ENCODE data around the gene SLC22A31. TPM values are rescaled to one million over a fixed set of nuclear protein-coding genes. Genes with fewer than 3 reads are reported as not detected.

The SLC22A31 gene
- total RNA-seq, 1 experiment from 2014 or later, result 6.7 TPM

- H3K27me3 ChIP-seq (replicated peaks; ENCODE audit: control insufficient read depth, insufficient read depth, low read length), result no peaks in the 10 kb centered on the region
- no peak for DNase-seq
- no peaks in the 10 kb centered on the region for H3K9me3 ChIP-seq
- H3K4me1 ChIP-seq, result peaks cover 3% of the 10 kb centered on the region; the same call in 1 of the 2 replicates
- H3K4me3 ChIP-seq (ENCODE audit: low read depth, low read length), result no peak overlapping the region
- ChIA-PET POLR2A (no interaction called here), CTCF (no interaction called here)
- peaks cover 6% of the 10 kb centered on the region for H3K36me3 Mint-ChIP-seq (ENCODE audit: insufficient read depth, unreplicated experiment)
- no peak for TF ChIP-seq CTCF (IDR thresholded peaks at IDR 0.05; ENCODE audit: insufficient read depth in 1 of 2, low read depth in 1 of 2, low read length in 1 of 2, severe bottlenecking in 1 of 2, unreplicated experiment in 1 of 2)
- H3K27ac Mint-ChIP-seq (ENCODE audit: unreplicated experiment), result no peak overlapping the region
- no peaks in the 10 kb centered on the region for H3K4me1 Mint-ChIP-seq (ENCODE audit: low read depth, unreplicated experiment)
- peaks cover 7% of the 10 kb centered on the region for H3K27me3 Mint-ChIP-seq (ENCODE audit: insufficient read depth, unreplicated experiment)
- H3K36me3 ChIP-seq (ENCODE audit: control insufficient read depth, insufficient read depth, low read length), result no peaks in the 10 kb centered on the region
- H3K4me3 Mint-ChIP-seq (ENCODE audit: unreplicated experiment), result no peak overlapping the region
- H3K9me3 Mint-ChIP-seq (ENCODE audit: unreplicated experiment), result no peaks in the 10 kb centered on the region
- no TSS peak for BruUV-seq (replicated peaks)
- intact Hi-C loops (cut with micrococcal nuclease; ENCODE audit: unreplicated experiment), result no loop called here
Observed at GRCh38 chr16:89184933-89185794, 15.2 kb downstream of the SLC22A31 start.

- TF ChIP-seq CTCF (IDR thresholded peaks at IDR 0.05; ENCODE audit: insufficient read depth in 1 of 2, low read depth in 1 of 2, low read length in 1 of 2, severe bottlenecking in 1 of 2, unreplicated experiment in 1 of 2), result no peak
- Histone ChIP-seq H3K4me1 (no peaks in the 10 kb centered on the region), H3K9me3 (no peaks in the 10 kb centered on the region), H3K4me3 (ENCODE audit: low read depth, low read length) (no peak overlapping the region), H3K36me3 (ENCODE audit: control insufficient read depth, insufficient read depth, low read length) (no peaks in the 10 kb centered on the region), H3K27me3 (replicated peaks; ENCODE audit: control insufficient read depth, insufficient read depth, low read length) (no peaks in the 10 kb centered on the region)
- POLR2A ChIA-PET, result no interaction called here
- peaks cover 7% of the 10 kb centered on the region for H3K27me3 Mint-ChIP-seq (ENCODE audit: insufficient read depth, unreplicated experiment)
- no TSS peak for BruUV-seq (replicated peaks)
- no peak overlapping the region for H3K27ac Mint-ChIP-seq (ENCODE audit: unreplicated experiment)
- no peak for DNase-seq
- H3K36me3 Mint-ChIP-seq (ENCODE audit: insufficient read depth, unreplicated experiment), result peaks cover 6% of the 10 kb centered on the region
- no peaks in the 10 kb centered on the region for H3K9me3 Mint-ChIP-seq (ENCODE audit: unreplicated experiment)
- no peak overlapping the region for H3K4me3 Mint-ChIP-seq (ENCODE audit: unreplicated experiment)
- intact Hi-C loops (cut with micrococcal nuclease; ENCODE audit: unreplicated experiment), result no loop called here
- CTCF ChIA-PET, result no interaction called here
- H3K4me1 Mint-ChIP-seq (ENCODE audit: low read depth, unreplicated experiment), result no peaks in the 10 kb centered on the region
Observed at GRCh38 chr16:89184677-89184932, 15.7 kb downstream of the SLC22A31 start.

GRCh38 chr16:89183975-89184676 lies 16.2 kb downstream of the SLC22A31 start:
- H3K27me3 ChIP-seq (replicated peaks; ENCODE audit: control insufficient read depth, insufficient read depth, low read length), result no peaks in the 10 kb centered on the region
- intact Hi-C loops (cut with micrococcal nuclease; ENCODE audit: unreplicated experiment), result no loop called here
- no peaks in the 10 kb centered on the region for H3K9me3 Mint-ChIP-seq (ENCODE audit: unreplicated experiment)
- DNase-seq, result no peak
- H3K36me3 Mint-ChIP-seq (ENCODE audit: insufficient read depth, unreplicated experiment), result peaks cover 6% of the 10 kb centered on the region
- peak in 1 of 2 experiments; percentile 24 for TF ChIP-seq CTCF (IDR thresholded peaks at IDR 0.05; ENCODE audit: insufficient read depth in 1 of 2, low read depth in 1 of 2, low read length in 1 of 2, severe bottlenecking in 1 of 2, unreplicated experiment in 1 of 2)
- H3K9me3 ChIP-seq, result no peaks in the 10 kb centered on the region
- no peak overlapping the region for H3K4me3 ChIP-seq (ENCODE audit: low read depth, low read length)
- H3K4me1 ChIP-seq, result no peaks in the 10 kb centered on the region
- POLR2A ChIA-PET, result no interaction called here
- peaks cover 7% of the 10 kb centered on the region for H3K27me3 Mint-ChIP-seq (ENCODE audit: insufficient read depth, unreplicated experiment)
- no TSS peak for BruUV-seq (replicated peaks)
- H3K36me3 ChIP-seq (ENCODE audit: control insufficient read depth, insufficient read depth, low read length), result no peaks in the 10 kb centered on the region
- H3K4me3 Mint-ChIP-seq (ENCODE audit: unreplicated experiment), result no peak overlapping the region
- CTCF ChIA-PET, result no interaction called here
- no peaks in the 10 kb centered on the region for H3K4me1 Mint-ChIP-seq (ENCODE audit: low read depth, unreplicated experiment)
- no peak overlapping the region for H3K27ac Mint-ChIP-seq (ENCODE audit: unreplicated experiment)
